Central memory CD8-positive, alpha-beta T cell (primary cell): ENCODE measurements around the gene LRRC52.

ENCODE experiments used
- ATAC-seq: fragments of 150-1000 bp; cut with Tn5 transposase; replicated peaks from 2 replicates; pipeline ENCODE4 v1.10.0; 2022; ENCODE audit warnings: mild to moderate bottlenecking, moderate FRiP score, moderate number of reproducible peaks; ENCODE audit not compliant: poor library complexity, severe bottlenecking; ENCODE audit errors: extremely low read depth
- DNase-seq, 2 donors: peaks; one replicate each; pipeline ENCODE4 v3.0.0; 2021; ENCODE audit warnings: low spot score in 2 of 2
- H3K27ac Mint-ChIP-seq: one replicate; pipeline ENCODE4 v1.8.0; 2022; ENCODE audit warnings: low read depth, mild to moderate bottlenecking, moderate library complexity, mixed read lengths
- H3K27me3 Mint-ChIP-seq: one replicate; pipeline ENCODE4 v1.8.0; 2022; ENCODE audit warnings: mixed read lengths
- H3K36me3 Mint-ChIP-seq: one replicate; pipeline ENCODE4 v1.8.0; 2022; ENCODE audit warnings: mild to moderate bottlenecking, moderate library complexity, mixed read lengths; ENCODE audit not compliant: insufficient read depth
- H3K4me1 Mint-ChIP-seq: one replicate; pipeline ENCODE4 v1.8.0; 2022; ENCODE audit warnings: mixed read lengths
- H3K4me3 Mint-ChIP-seq: one replicate; pipeline ENCODE4 v1.8.0; 2022; ENCODE audit warnings: mild to moderate bottlenecking, moderate library complexity, mixed read lengths
- H3K9me3 Mint-ChIP-seq: one replicate; pipeline ENCODE4 v1.8.0; 2022; ENCODE audit warnings: mixed read lengths

Gene LRRC52

GRCh38 chr1:165543532-165544438 is at the start of gene LRRC52:
LRRC52 (plus strand) TSS chr1:165544000; CDS start chr1:165544297, 297 bp downstream.
- Mint-ChIP-seq H3K36me3 (no peaks in the 10 kb centered on the region), H3K4me3 (no peak within 1 kb of the TSS), H3K9me3 (no peaks in the 10 kb centered on the region), H3K4me1 (no peaks in the 10 kb centered on the region), H3K27ac (no peak within 1 kb of the TSS), H3K27me3 (peaks cover 95% of the 10 kb centered on the region)
- DNase-seq (no peak), ATAC-seq (no peak)

GRCh38 chr1:165494949-165495857 is 48.6 kb upstream of the LRRC52 start:
- Mint-ChIP-seq H3K27ac (no peak overlapping the region), H3K4me3 (no peak overlapping the region), H3K36me3 (no peaks in the 10 kb centered on the region), H3K9me3 (no peaks in the 10 kb centered on the region), H3K27me3 (peaks cover 41% of the 10 kb centered on the region), H3K4me1 (no peaks in the 10 kb centered on the region)
- DNase-seq (no peak), ATAC-seq (no peak)

GRCh38 chr1:165495858-165496205 is 48.0 kb upstream of the LRRC52 start:
- Mint-ChIP-seq H3K36me3 (no peaks in the 10 kb centered on the region), H3K4me1 (no peaks in the 10 kb centered on the region), H3K27me3 (peaks cover 36% of the 10 kb centered on the region), H3K4me3 (no peak overlapping the region), H3K27ac (no peak overlapping the region), H3K9me3 (no peaks in the 10 kb centered on the region)
- DNase-seq = no peak
- no peak for ATAC-seq

- Mint-ChIP-seq H3K27ac (no peak overlapping the region), H3K36me3 (no peaks in the 10 kb centered on the region), H3K4me3 (no peak overlapping the region), H3K9me3 (no peaks in the 10 kb centered on the region), H3K27me3 (peaks cover 42% of the 10 kb centered on the region), H3K4me1 (no peaks in the 10 kb centered on the region)
- no peak for DNase-seq
- ATAC-seq = no peak
Observed at GRCh38 chr1:165496501-165496900, 47.3 kb upstream of the LRRC52 start.

- H3K4me3 Mint-ChIP-seq = no peak overlapping the region
- no peaks in the 10 kb centered on the region for H3K4me1 Mint-ChIP-seq
- ATAC-seq (no peak), DNase-seq (no peak)
- H3K27ac Mint-ChIP-seq = no peak overlapping the region
- no peaks in the 10 kb centered on the region for H3K9me3 Mint-ChIP-seq
- peaks cover 44% of the 10 kb centered on the region for H3K27me3 Mint-ChIP-seq
- H3K36me3 Mint-ChIP-seq = no peaks in the 10 kb centered on the region
Observed at GRCh38 chr1:165497069-165498013, 46.5 kb upstream of the LRRC52 start.

- Mint-ChIP-seq H3K27ac (no peak overlapping the region), H3K36me3 (no peaks in the 10 kb centered on the region), H3K27me3 (peaks cover 30% of the 10 kb centered on the region), H3K4me1 (no peaks in the 10 kb centered on the region), H3K9me3 (no peaks in the 10 kb centered on the region), H3K4me3 (no peak overlapping the region)
- no peak for ATAC-seq
- DNase-seq = no peak
Observed at GRCh38 chr1:165501330-165501969, 42.4 kb upstream of the LRRC52 start.

GRCh38 chr1:165501970-165502348 is 41.8 kb upstream of the LRRC52 start:
- Mint-ChIP-seq H3K27me3 (peaks cover 25% of the 10 kb centered on the region), H3K4me3 (no peak overlapping the region), H3K4me1 (no peaks in the 10 kb centered on the region), H3K9me3 (no peaks in the 10 kb centered on the region), H3K27ac (no peak overlapping the region), H3K36me3 (no peaks in the 10 kb centered on the region)
- no peak for DNase-seq
- ATAC-seq = no peak

GRCh38 chr1:165507570-165507969 is 36.2 kb upstream of the LRRC52 start:
- H3K36me3 Mint-ChIP-seq = no peaks in the 10 kb centered on the region
- H3K27me3 Mint-ChIP-seq = peaks cover 41% of the 10 kb centered on the region
- no peaks in the 10 kb centered on the region for H3K4me1 Mint-ChIP-seq
- ATAC-seq = no peak
- no peak overlapping the region for H3K4me3 Mint-ChIP-seq
- no peaks in the 10 kb centered on the region for H3K9me3 Mint-ChIP-seq
- DNase-seq = no peak
- no peak overlapping the region for H3K27ac Mint-ChIP-seq

- ATAC-seq = no peak
- no peaks in the 10 kb centered on the region for H3K36me3 Mint-ChIP-seq
- no peak for DNase-seq
- H3K27ac Mint-ChIP-seq = no peak overlapping the region
- no peak overlapping the region for H3K4me3 Mint-ChIP-seq
- no peaks in the 10 kb centered on the region for H3K4me1 Mint-ChIP-seq
- H3K9me3 Mint-ChIP-seq = no peaks in the 10 kb centered on the region
- H3K27me3 Mint-ChIP-seq = peaks cover 48% of the 10 kb centered on the region
Observed at GRCh38 chr1:165508291-165508690, 35.5 kb upstream of the LRRC52 start.

GRCh38 chr1:165512816-165513215 is 31.0 kb upstream of the LRRC52 start:
- no peaks in the 10 kb centered on the region for H3K9me3 Mint-ChIP-seq
- DNase-seq (no peak), ATAC-seq (no peak)
- H3K36me3 Mint-ChIP-seq = no peaks in the 10 kb centered on the region
- H3K27me3 Mint-ChIP-seq = peaks cover 45% of the 10 kb centered on the region
- no peak overlapping the region for H3K27ac Mint-ChIP-seq
- no peak overlapping the region for H3K4me3 Mint-ChIP-seq
- H3K4me1 Mint-ChIP-seq = no peaks in the 10 kb centered on the region

- ATAC-seq = no peak
- no peak overlapping the region for H3K27ac Mint-ChIP-seq
- no peaks in the 10 kb centered on the region for H3K9me3 Mint-ChIP-seq
- no peak overlapping the region for H3K4me3 Mint-ChIP-seq
- H3K27me3 Mint-ChIP-seq = peaks cover 61% of the 10 kb centered on the region
- H3K4me1 Mint-ChIP-seq = no peaks in the 10 kb centered on the region
- no peaks in the 10 kb centered on the region for H3K36me3 Mint-ChIP-seq
- DNase-seq = no peak
Observed at GRCh38 chr1:165516469-165516868, 27.3 kb upstream of the LRRC52 start.

- peaks cover 60% of the 10 kb centered on the region for H3K27me3 Mint-ChIP-seq
- no peaks in the 10 kb centered on the region for H3K4me1 Mint-ChIP-seq
- no peak overlapping the region for H3K4me3 Mint-ChIP-seq
- H3K27ac Mint-ChIP-seq = no peak overlapping the region
- H3K9me3 Mint-ChIP-seq = peaks cover 5% of the 10 kb centered on the region
- no peaks in the 10 kb centered on the region for H3K36me3 Mint-ChIP-seq
- DNase-seq = no peak
- ATAC-seq = no peak
Observed at GRCh38 chr1:165520646-165521045, 23.2 kb upstream of the LRRC52 start.
